Activated T-helper 2 cell treated with anti-CD3 and anti-CD28 coated beads, Interferon-gamma antibody, Interleukin-2, Interleukin-4, amounts not matched to agents 10 μg/mL and 5 μg/mL and 100 μg/mL, durations not matched to agents 14 hours and 24 hours and 36 hours (primary cell): ENCODE measurements around the gene COL20A1. TPM values are rescaled to one million over a fixed set of nuclear protein-coding genes. Genes with fewer than 3 reads are reported as not detected.

Source experiments
- DNase-seq: peaks from one replicate; pipeline ENCODE4 v3.0.0; 2021; ENCODE audit warnings: low spot score
- H3K27ac Mint-ChIP-seq: one replicate; pipeline ENCODE4 v1.8.0; 2021; ENCODE audit warnings: mixed read lengths
- H3K27me3 Mint-ChIP-seq: one replicate; pipeline ENCODE4 v1.8.0; 2021; ENCODE audit warnings: low read depth, mixed read lengths
- H3K36me3 Mint-ChIP-seq: one replicate; pipeline ENCODE4 v1.8.0; 2021; ENCODE audit warnings: low read depth, mixed read lengths
- H3K4me1 Mint-ChIP-seq: one replicate; pipeline ENCODE4 v1.8.0; 2021; ENCODE audit warnings: low read depth, mixed read lengths
- H3K4me3 Mint-ChIP-seq: one replicate; pipeline ENCODE4 v1.8.0; 2021; ENCODE audit warnings: low read depth, mild to moderate bottlenecking, moderate library complexity, mixed read lengths
- H3K9me3 Mint-ChIP-seq: one replicate; pipeline ENCODE4 v1.8.0; 2021; ENCODE audit warnings: mixed read lengths
- intact Hi-C: fragments of 100-400 bp; cut with micrococcal nuclease; formaldehyde crosslinking; loops from one replicate; pipeline ENCODE4 v1.15.1; 2023
- total RNA-seq: library from RNA; stranded (reverse); gene quantifications from 2 replicates; pipeline ENCODE4 v1.2.3, GENCODE V29; 2022

COL20A1 gene
- total RNA-seq, 1 donor from 2014 or later, result not detected

DNA sequence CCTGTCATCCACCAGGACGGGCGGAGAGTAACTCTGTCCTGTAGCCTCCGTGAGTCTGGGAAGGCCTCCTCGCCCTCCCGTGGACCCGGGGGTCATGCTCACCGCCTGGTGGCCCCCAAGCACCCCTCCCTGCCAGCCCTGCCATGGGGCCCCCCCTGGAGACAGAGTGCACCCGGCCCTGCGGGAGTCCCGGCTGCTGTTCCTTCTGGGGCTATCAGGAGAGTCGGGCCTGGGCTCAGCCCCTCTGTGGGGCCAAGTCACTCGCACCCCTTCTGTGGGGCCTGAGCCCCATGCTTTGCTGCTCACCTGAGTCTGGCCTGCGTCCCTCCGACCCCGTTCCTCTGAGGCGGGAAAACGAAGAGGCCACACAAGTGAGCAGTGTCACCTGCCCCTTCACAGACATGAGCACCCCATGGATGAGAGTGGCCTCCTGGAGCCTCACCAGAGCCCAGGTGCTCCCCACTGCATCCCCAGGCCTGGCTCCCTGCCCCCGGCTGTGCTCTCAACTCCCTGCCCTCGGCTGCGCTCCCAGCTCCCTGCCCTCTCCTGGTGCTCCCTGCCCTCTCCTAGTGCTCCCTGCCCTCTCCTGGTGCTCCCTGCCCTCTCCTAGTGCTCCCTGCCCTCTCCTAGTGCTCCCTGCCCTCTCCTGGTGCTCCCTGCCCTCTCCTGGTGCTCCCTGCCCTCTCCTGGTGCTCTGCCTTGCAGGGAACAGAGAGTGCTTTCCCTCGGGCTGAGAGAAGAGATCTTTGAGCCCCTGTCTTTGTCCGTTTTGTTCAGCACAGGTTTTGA lies 72.8 kb downstream of the COL20A1 start:
- intact Hi-C loops, result no loop called here
- H3K4me3 Mint-ChIP-seq, result no peak overlapping the region

DNA sequence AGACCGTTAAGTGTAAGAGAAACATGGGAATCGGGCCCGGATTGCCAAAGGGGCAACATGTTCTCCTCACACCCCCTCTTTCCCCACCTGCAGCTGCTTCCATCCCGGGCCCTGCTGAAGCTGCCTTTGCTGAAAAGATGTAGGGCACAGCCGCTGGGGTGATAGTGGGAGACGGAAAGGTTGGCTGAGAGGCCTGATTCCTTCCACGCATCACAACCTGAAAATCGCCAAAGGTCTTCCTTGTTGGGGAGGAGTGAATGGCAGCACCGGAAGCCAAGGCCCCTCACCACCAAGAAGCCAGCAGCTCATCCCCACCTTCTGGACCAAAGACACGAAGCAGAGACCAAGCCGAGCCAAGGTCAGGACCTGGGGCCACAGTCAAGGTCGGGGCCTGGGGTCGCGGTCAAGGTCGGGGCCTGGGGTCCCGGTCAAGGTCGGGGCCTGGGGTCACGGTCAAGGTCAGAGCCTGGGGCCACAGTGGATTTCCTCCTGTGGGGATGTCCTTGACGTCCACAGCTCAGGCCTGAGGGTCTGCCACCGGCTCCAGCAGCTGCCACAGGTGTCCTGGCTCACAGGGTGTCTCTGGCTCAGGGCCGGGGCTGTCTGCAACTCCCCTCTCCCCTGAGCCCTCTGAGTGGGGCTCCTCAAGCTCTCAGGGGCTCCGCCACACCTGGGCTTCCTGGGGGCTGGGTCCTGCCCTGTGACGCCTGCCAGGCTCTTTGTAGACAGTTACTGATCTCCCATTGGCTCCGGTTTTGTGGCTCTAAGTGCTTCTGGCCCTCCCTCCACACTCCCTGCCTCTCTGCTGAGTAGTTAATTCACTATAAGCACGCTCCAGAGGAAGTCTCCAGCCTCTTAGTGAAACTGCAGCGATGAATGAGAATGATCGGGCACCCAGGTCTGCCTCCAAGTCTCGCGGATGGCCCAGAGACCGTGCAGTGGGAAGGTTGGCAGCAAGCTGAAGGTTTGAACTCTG lies 73.7 kb downstream of the COL20A1 start:
- intact Hi-C loops, result no loop called here
- Mint-ChIP-seq H3K27me3 (peaks cover 7% of the 10 kb centered on the region), H3K27ac (no peak overlapping the region), H3K4me3 (no peak overlapping the region), H3K36me3 (no peaks in the 10 kb centered on the region), H3K4me1 (no peaks in the 10 kb centered on the region), H3K9me3 (no peaks in the 10 kb centered on the region)
- DNase-seq, result no peak

More for the DNA sequence above, 72.8 kb downstream of the COL20A1 start:
- H3K27me3 Mint-ChIP-seq, result peaks cover 7% of the 10 kb centered on the region
- no peak for DNase-seq
- no peaks in the 10 kb centered on the region for H3K9me3 Mint-ChIP-seq
- no peaks in the 10 kb centered on the region for H3K4me1 Mint-ChIP-seq
- H3K27ac Mint-ChIP-seq, result no peak overlapping the region
- H3K36me3 Mint-ChIP-seq, result no peaks in the 10 kb centered on the region

GRCh38 chr20:63367446-63368055 lies 74.6 kb downstream of the COL20A1 start:
- no peaks in the 10 kb centered on the region for H3K9me3 Mint-ChIP-seq
- H3K27ac Mint-ChIP-seq, result no peak overlapping the region
- no peak overlapping the region for H3K4me3 Mint-ChIP-seq
- peaks cover 3% of the 10 kb centered on the region for H3K27me3 Mint-ChIP-seq
- no peak for DNase-seq
- no peaks in the 10 kb centered on the region for H3K36me3 Mint-ChIP-seq
- intact Hi-C loops, result no loop called here
- no peaks in the 10 kb centered on the region for H3K4me1 Mint-ChIP-seq

- H3K27me3 Mint-ChIP-seq, result no peaks in the 10 kb centered on the region
- H3K4me3 Mint-ChIP-seq, result no peak overlapping the region
- intact Hi-C loops, result no loop called here
- no peaks in the 10 kb centered on the region for H3K9me3 Mint-ChIP-seq
- no peak for DNase-seq
- H3K4me1 Mint-ChIP-seq, result no peaks in the 10 kb centered on the region
- no peaks in the 10 kb centered on the region for H3K36me3 Mint-ChIP-seq
- H3K27ac Mint-ChIP-seq, result no peak overlapping the region
Measured at GRCh38 chr20:63368151-63368550, 75.2 kb downstream of the COL20A1 start.

DNA sequence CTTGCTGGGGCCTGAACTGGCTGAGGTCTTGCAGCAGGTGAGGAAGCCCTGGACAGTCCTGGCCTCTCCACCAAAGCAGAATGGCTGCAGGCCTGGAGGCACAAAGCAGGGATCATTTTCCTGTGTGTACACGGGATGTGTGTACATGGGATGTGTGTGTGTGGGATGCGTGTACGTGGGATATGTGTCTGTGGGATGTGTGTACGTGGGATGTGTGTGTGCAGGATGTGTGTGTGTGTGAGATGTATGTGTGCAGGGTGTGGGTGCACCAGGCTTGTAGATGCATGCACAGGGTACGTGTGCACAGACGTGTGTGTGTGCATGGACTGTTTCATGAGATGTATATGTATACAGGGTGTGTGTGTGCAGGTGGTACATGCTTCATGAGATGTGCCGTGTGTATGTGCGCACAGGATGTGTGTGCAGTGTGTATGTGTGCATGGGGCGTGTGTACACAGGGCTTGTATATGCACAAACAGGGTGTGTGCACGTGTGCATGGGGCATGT lies 76.1 kb downstream of the COL20A1 start:
- no peak for DNase-seq
- Mint-ChIP-seq H3K27ac (no peak overlapping the region), H3K9me3 (no peaks in the 10 kb centered on the region), H3K27me3 (no peaks in the 10 kb centered on the region), H3K4me3 (no peak overlapping the region), H3K36me3 (no peaks in the 10 kb centered on the region), H3K4me1 (no peaks in the 10 kb centered on the region)
- intact Hi-C loops, result no loop called here

DNA sequence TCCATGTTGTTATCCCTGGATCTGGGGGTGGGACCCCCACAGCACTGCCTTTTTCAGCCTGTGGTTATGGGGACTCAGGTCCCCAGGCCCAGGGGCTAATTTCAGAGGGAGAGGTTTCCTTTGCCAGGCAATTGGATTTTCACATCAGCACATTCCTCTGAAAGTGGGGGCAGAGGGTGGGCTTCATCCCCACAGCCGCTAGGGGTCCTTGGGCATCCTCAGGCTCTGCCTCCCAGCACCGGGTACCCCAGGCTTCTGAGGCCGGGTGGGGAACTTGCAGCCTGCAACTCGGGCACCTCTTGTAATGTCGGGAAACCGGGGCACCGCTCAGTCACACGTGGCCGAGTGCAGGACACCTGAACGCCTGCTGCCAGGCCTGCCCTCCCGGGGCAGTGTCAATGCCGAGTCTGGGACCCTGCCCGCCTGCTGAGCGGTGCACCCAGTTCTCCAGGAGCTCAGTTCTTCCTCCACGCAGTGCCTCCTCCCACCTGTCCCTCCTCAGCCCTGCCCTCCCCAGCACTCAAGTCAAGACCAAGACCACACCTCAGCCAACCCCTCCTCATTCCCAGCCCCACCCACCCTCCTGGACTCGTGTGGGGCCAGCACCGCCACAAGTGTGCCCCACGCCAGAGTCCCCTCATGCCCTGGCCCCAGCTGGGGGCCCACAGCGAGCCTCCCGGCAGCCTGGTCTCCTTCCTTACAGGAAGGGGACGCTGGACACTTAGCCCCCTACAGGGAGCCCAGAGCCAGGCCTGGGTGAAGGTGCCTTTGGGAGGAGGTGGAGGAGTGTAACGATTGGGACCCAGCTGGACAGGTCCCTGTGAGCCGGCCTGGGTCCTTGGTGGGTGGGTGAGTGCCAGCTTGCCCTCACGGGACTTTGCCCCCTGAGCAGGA lies 77.0 kb downstream of the COL20A1 start:
- Mint-ChIP-seq H3K9me3 (no peaks in the 10 kb centered on the region), H3K36me3 (no peaks in the 10 kb centered on the region), H3K27me3 (no peaks in the 10 kb centered on the region), H3K4me1 (no peaks in the 10 kb centered on the region), H3K27ac (no peak overlapping the region), H3K4me3 (no peak overlapping the region)
- intact Hi-C loops, result no loop called here
- DNase-seq, result no peak

DNA sequence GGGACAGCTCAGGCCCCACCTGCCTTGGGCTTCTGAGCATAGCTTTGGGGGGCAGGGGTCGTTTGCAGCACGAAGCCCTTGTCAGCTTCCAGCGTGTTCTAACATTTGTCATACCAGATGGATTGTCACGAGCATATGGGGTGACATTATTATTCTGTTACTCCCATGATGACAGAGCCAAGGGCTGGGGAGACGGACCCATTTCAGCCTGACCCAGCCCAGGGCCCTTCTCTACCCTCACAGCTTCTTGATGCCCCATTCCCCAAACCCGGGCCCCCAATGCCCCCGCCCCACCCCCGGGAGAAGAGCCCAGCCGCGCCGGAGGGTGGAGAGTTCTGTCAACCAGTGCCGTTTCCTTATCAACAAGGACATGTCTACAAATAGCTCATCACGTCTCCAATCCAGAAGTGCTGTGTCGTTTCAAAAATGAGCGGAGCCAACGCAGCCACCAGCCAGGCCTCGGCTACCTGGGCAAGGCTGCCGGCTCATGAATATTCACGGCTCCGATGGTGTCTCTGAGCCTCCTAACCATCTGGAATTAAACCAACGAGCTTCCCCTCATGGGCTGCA lies 77.7 kb downstream of the COL20A1 start:
- no peaks in the 10 kb centered on the region for H3K4me1 Mint-ChIP-seq
- no peaks in the 10 kb centered on the region for H3K9me3 Mint-ChIP-seq
- H3K27ac Mint-ChIP-seq, result no peak overlapping the region
- H3K36me3 Mint-ChIP-seq, result no peaks in the 10 kb centered on the region
- intact Hi-C loops, result no loop called here
- no peaks in the 10 kb centered on the region for H3K27me3 Mint-ChIP-seq
- DNase-seq, result no peak
- no peak overlapping the region for H3K4me3 Mint-ChIP-seq

DNA sequence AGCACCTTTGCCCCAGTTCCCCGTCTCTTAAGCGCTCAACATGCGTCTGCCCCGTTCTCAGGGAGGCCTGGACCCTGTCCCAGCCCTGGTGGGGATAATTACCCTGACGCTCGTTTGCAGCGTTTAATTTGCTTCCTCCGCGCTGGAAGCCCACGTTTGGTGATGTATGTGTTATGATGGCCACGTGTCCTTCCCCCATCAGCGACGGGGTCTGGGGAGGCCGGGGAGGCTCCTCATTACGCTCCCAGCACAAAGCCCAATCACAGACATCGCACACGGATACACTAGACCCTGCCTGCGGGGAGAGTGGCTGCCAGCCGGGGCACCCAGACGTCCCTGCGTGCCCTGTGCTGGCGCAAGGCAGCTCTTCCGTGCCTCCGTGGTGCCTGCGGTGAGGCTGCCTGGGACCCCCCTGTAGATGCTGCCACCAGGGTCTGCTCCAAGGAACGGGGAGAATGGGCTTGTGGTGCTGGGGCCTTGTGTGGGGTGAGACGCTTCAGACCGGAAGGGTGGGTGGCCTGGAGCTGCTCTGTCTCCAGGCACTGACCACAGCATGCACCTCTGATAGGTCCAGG lies 78.4 kb downstream of the COL20A1 start:
- no peaks in the 10 kb centered on the region for H3K27me3 Mint-ChIP-seq
- H3K36me3 Mint-ChIP-seq, result no peaks in the 10 kb centered on the region
- no peak for DNase-seq
- no peak overlapping the region for H3K27ac Mint-ChIP-seq
- H3K4me1 Mint-ChIP-seq, result no peaks in the 10 kb centered on the region
- no peak overlapping the region for H3K4me3 Mint-ChIP-seq
- no peaks in the 10 kb centered on the region for H3K9me3 Mint-ChIP-seq
- intact Hi-C loops, result no loop called here

DNA sequence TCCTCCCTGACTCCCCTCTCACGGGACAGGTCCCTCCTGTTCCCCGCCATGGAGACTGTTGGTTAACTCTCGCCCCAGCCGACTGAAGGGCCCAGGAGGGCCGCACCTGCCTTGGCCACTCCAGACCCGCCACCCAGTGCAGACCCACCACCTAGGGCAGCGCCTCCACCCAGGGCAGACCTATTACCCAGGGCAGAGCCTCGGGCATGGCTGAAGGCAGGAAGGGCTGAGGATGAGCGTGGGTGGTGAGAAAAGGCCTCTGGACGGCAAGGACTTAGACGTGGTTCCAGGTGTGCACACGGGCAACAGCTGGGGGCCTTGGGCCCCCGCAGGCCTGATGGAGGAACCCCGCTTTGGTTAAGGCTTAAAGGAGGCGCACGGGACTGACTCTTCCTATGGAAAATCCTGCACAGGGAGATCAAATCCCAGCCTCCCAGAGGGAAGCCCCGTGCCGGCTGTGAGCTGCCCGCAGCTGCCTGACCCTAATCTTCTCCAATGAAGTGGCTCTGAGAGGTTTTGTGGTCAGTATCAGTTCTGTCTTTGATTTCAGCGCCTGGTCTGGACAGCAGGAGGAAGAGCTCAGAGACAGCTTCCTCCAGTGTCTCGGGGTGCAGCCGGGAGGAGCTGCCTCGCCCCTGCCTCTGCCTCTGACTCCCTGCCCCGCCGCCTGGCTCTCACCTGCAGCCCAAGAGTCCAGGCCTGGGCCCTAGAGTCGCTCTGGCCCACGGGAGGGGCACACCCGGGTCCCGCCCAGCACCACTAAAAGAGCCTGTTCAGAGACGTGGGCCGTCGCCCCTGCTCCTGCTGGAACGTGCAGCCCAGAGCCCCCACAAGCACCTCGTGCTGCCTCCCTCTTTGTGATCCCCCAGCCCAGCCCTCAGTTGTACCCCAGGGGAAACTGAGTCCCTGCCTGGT lies 80.2 kb downstream of the COL20A1 start:
- Mint-ChIP-seq H3K4me3 (no peak overlapping the region), H3K27me3 (peaks cover 4% of the 10 kb centered on the region), H3K9me3 (no peaks in the 10 kb centered on the region), H3K36me3 (no peaks in the 10 kb centered on the region), H3K27ac (no peak overlapping the region), H3K4me1 (no peaks in the 10 kb centered on the region)
- DNase-seq, result no peak
- intact Hi-C loops, result no loop called here

DNA sequence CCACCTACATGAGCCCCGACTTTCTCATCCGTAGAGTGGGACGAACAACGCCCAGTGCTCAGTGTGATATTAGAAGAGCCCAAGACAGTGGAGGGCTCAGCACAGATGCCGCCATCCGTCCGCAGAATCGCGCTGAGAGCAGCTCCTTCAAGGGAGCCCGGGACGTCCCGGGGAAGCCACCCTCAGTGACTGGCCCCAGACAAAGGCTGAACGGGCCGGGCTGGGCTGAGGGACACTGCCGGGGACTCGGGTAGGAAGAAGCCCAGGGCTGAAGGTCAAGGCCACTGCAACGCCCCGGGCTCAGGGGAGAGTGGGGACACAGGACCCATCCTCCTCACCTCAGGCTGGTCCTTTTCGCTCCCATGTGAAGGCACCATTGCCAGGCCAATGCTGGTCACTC lies 81.0 kb downstream of the COL20A1 start:
- no peaks in the 10 kb centered on the region for H3K4me1 Mint-ChIP-seq
- no peak overlapping the region for H3K27ac Mint-ChIP-seq
- no peak for DNase-seq
- H3K27me3 Mint-ChIP-seq, result peaks cover 7% of the 10 kb centered on the region
- no peaks in the 10 kb centered on the region for H3K36me3 Mint-ChIP-seq
- no peaks in the 10 kb centered on the region for H3K9me3 Mint-ChIP-seq
- intact Hi-C loops, result no loop called here
- no peak overlapping the region for H3K4me3 Mint-ChIP-seq

- DNase-seq, result no peak
- Mint-ChIP-seq H3K27ac (no peak overlapping the region), H3K27me3 (peaks cover 7% of the 10 kb centered on the region), H3K4me3 (no peak overlapping the region), H3K9me3 (no peaks in the 10 kb centered on the region), H3K36me3 (no peaks in the 10 kb centered on the region), H3K4me1 (no peaks in the 10 kb centered on the region)
- intact Hi-C loops, result no loop called here
Measured at GRCh38 chr20:63374504-63374903, 81.5 kb downstream of the COL20A1 start.
